ENCODE data around the gene VTA1.

Gene VTA1

GRCh38 chr6:142260748-142261147, 113.7 kb downstream of the VTA1 start:
- H3K9me3 ChIP-seq = no peaks in the 10 kb centered on the region
- no peak for TF ChIP-seq CTCF (IDR thresholded peaks at IDR 0.05)
- H3K4me3 ChIP-seq (ENCODE audit: low read depth in 1 of 2, low read length in 1 of 2) = no peak overlapping the region
- H3K27ac ChIP-seq = no peak overlapping the region
- no peaks in the 10 kb centered on the region for H3K4me1 ChIP-seq (ENCODE audit: control insufficient read depth in 1 of 2, insufficient read depth in 1 of 2, low read depth in 1 of 2, low read length in 1 of 2)
- no peaks in the 10 kb centered on the region for H3K27me3 ChIP-seq
- H3K36me3 ChIP-seq = no peaks in the 10 kb centered on the region

GRCh38 chr6:142262231-142262630, 115.2 kb downstream of the VTA1 start:
- H3K4me1 ChIP-seq (ENCODE audit: control insufficient read depth in 1 of 2, insufficient read depth in 1 of 2, low read depth in 1 of 2, low read length in 1 of 2) = no peaks in the 10 kb centered on the region
- H3K27me3 ChIP-seq = no peaks in the 10 kb centered on the region
- H3K36me3 ChIP-seq = no peaks in the 10 kb centered on the region
- H3K27ac ChIP-seq = no peak overlapping the region
- no peak for TF ChIP-seq CTCF (IDR thresholded peaks at IDR 0.05)
- H3K4me3 ChIP-seq (ENCODE audit: low read depth in 1 of 2, low read length in 1 of 2) = no peak overlapping the region
- no peaks in the 10 kb centered on the region for H3K9me3 ChIP-seq

GRCh38 chr6:142265476-142265875, 118.4 kb downstream of the VTA1 start:
- Histone ChIP-seq H3K36me3 (no peaks in the 10 kb centered on the region), H3K27ac (no peak overlapping the region), H3K4me3 (ENCODE audit: low read depth in 1 of 2, low read length in 1 of 2) (no peak overlapping the region), H3K4me1 (ENCODE audit: control insufficient read depth in 1 of 2, insufficient read depth in 1 of 2, low read depth in 1 of 2, low read length in 1 of 2) (no peaks in the 10 kb centered on the region), H3K9me3 (no peaks in the 10 kb centered on the region), H3K27me3 (no peaks in the 10 kb centered on the region)
- TF ChIP-seq CTCF (IDR thresholded peaks at IDR 0.05) = no peak

- Histone ChIP-seq H3K27me3 (no peaks in the 10 kb centered on the region), H3K4me3 (ENCODE audit: low read depth in 1 of 2, low read length in 1 of 2) (no peak overlapping the region), H3K27ac (no peak overlapping the region), H3K36me3 (no peaks in the 10 kb centered on the region), H3K9me3 (no peaks in the 10 kb centered on the region), H3K4me1 (ENCODE audit: control insufficient read depth in 1 of 2, insufficient read depth in 1 of 2, low read depth in 1 of 2, low read length in 1 of 2) (no peaks in the 10 kb centered on the region)
- no peak for TF ChIP-seq CTCF (IDR thresholded peaks at IDR 0.05)
These were observed 119.0 kb downstream of the VTA1 start for GRCh38 chr6:142266060-142266459.

- Histone ChIP-seq H3K27ac (no peak overlapping the region), H3K4me1 (ENCODE audit: control insufficient read depth in 1 of 2, insufficient read depth in 1 of 2, low read depth in 1 of 2, low read length in 1 of 2) (no peaks in the 10 kb centered on the region), H3K9me3 (no peaks in the 10 kb centered on the region), H3K27me3 (no peaks in the 10 kb centered on the region), H3K36me3 (no peaks in the 10 kb centered on the region), H3K4me3 (ENCODE audit: low read depth in 1 of 2, low read length in 1 of 2) (no peak overlapping the region)
- no peak for TF ChIP-seq CTCF (IDR thresholded peaks at IDR 0.05)
These were observed 124.4 kb downstream of the VTA1 start for GRCh38 chr6:142271476-142271875.

Measured in neutrophil (primary cell).